Measurements from ENCODE around the gene SEPTIN10.

SEPTIN10 gene

DNA sequence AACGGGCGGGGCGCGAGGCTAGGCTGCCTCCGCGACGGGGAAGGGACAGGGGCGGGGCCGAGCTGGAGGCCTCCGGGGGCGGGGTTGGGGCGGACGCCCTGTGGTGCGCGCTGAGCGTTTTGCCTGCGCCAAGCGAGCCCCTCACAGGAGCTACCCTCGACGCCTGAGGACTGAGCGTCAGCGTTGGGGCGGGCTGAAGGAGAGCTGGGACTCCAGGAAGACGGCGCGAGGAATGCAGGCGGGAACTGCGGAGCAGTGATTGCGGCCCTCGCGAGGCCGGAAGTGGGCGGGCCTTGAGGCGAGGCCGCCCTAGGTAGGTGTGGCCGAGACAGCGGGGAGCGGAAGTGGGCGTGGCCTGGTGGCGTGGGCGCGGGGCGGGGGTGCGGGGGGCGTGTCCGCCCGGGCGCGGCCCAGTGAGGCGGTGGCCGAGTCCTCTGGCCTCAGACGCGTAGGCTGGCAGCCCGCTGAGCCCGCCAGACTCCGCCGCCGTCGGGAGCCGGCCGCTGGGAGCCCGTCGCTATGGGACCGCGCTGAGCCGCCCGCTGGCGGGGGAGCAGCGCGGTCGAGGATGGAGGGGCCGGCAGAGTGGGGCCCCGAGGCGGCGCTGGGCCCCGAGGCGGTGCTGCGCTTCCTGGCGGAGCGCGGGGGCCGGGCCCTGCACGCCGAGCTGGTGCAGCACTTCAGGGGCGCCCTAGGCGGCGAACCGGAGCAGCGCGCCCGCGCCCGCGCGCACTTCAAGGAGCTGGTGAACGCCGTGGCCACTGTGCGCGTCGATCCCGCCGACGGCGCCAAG, at the start of gene SEPTIN10, which contains the start of gene SOWAHC:
Gene SEPTIN10, minus strand, starts transcription at position 45 of the 793 bp plus-strand sequence. CDS start 139 bp downstream, outside the sequence.
Gene SOWAHC, plus strand, starts transcription at position 443 of the 793 bp plus-strand sequence. Its CDS starts 126 bp downstream, at position 569.
- peak; percentile 98 for DNase-seq (ENCODE audit: low read depth)
- peak within 1 kb of the TSS; percentile 61 for H3K4me3 ChIP-seq (ENCODE audit: control insufficient read depth, low read depth, low read length)
- TF ChIP-seq, protein P1, sequence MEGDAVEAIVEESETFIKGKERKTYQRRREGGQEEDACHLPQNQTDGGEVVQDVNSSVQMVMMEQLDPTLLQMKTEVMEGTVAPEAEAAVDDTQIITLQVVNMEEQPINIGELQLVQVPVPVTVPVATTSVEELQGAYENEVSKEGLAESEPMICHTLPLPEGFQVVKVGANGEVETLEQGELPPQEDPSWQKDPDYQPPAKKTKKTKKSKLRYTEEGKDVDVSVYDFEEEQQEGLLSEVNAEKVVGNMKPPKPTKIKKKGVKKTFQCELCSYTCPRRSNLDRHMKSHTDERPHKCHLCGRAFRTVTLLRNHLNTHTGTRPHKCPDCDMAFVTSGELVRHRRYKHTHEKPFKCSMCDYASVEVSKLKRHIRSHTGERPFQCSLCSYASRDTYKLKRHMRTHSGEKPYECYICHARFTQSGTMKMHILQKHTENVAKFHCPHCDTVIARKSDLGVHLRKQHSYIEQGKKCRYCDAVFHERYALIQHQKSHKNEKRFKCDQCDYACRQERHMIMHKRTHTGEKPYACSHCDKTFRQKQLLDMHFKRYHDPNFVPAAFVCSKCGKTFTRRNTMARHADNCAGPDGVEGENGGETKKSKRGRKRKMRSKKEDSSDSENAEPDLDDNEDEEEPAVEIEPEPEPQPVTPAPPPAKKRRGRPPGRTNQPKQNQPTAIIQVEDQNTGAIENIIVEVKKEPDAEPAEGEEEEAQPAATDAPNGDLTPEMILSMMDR (IDR thresholded peaks at IDR 0.05; ENCODE audit: control insufficient read depth, insufficient read depth, low read depth, low read length, missing control alignments), result no peak

DNA sequence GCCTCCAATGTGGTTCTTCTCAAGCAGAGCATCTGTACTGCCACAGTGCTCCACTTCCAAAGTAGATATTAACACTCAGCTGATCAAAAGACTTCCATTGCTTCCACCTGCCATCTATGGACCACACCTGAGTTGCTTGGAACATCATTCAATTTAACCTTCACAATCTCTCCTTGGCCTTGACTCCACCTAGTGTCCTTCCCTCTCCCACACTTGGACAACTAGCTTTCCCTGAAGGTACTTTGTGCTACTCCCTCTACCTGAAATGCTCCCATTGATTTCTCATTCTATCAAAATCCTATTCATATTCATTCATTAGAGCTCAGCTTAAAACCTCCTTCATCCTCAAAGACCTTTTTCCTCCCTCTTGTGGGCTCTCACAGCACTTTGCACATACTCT, 49.1 kb upstream of the SEPTIN10 start:
- no peak overlapping the region for H3K4me3 ChIP-seq (ENCODE audit: control insufficient read depth, low read depth, low read length)
- DNase-seq (ENCODE audit: low read depth), result no peak
- TF ChIP-seq, protein P1 (IDR thresholded peaks at IDR 0.05; ENCODE audit: control insufficient read depth, insufficient read depth, low read depth, low read length, missing control alignments), result peak; percentile 3

DNA sequence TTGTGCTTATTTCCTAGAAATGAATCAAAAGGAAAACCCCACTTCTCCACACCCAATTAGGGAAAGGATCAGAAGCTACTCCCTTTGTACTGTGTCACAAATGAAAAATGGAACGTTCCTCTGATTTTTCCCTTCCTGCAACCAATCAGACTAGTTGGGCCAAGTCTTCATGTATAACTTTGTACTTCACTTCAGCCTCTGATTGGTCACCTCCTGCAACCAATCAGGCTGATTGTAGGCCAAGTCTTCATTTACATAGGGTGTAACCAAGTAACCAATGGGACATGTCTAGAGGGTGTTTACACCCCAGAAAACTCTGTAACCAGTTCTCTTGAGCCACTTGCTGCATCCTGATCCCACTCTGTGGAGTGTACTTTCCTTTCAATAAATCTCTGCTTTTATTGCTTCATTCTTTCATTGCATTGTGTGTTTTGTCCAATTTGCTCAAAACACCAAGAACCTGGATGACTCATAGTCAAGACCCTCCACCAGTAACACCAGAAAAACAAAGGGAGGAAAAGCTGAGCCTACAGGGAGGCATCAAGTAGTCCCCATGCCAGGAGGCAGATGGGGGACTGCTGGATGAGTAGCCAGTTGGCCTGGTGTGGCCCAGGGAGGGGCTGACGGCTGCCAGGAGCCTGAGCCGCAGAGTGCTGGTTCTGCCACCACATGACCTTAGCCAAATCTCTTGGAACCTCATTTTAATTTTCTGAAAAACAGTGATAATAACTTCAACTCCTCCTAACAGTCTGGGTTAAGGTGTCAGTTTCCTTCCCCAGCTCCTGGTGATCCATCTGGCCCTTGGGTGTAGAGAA, 46.5 kb upstream of the SEPTIN10 start:
- TF ChIP-seq, protein P1 (IDR thresholded peaks at IDR 0.05; ENCODE audit: control insufficient read depth, insufficient read depth, low read depth, low read length, missing control alignments), result no peak
- no peak for DNase-seq (ENCODE audit: low read depth)
- H3K4me3 ChIP-seq (ENCODE audit: control insufficient read depth, low read depth, low read length), result no peak overlapping the region

DNA sequence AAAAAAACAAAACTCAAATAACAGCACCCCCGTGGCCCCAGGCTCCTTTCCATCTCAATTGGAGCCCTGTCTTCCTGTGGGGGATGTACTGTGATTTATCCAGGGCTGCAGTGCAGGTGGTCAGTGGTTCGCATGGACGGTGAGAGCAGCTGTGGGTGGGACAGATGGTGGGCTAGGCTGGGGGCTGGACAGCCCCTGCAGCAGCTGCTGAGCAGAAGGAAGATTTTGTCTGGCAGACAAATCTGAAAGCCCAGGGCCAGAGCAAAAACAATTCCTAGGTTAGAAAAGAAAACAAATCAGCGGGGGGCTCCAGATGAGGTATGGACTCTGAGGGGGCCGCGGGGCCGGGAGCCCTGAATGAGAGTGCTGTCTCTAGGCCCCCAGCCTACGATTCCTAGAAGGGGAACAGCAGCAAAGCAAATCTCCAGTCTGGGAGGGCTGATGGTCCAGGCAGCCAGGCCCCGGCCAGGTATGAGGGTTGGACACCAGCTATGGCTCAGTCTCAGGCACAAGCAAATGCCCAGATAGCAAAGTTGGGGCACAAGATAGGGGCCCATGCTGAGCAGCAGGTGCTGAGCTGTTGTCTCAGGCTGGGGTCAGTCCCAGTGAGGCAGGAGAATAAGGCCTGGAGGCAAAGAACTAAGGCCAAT, 45.8 kb upstream of the SEPTIN10 start:
- DNase-seq (ENCODE audit: low read depth), result no peak
- TF ChIP-seq, protein P1 (IDR thresholded peaks at IDR 0.05; ENCODE audit: control insufficient read depth, insufficient read depth, low read depth, low read length, missing control alignments), result no peak
- H3K4me3 ChIP-seq (ENCODE audit: control insufficient read depth, low read depth, low read length), result no peak overlapping the region

DNA sequence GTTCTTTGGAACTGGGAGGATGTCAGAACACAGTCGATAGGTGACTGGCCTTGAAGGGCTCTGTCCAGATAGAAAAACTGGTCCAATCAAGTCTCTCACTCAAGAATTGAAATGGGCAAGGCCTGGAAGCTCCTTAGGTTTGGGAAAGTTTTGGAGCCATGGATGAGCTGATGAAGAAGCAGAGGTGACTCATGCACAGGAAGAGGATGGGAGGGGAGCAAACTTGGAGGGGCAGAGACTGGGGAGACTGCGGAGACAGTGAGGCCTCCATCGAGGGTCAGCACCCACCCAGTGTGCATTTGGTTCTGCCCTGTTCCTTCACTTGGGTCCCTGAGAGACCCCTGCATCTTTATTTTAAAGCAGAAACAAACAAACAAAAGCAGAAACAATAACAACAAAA, 41.5 kb upstream of the SEPTIN10 start:
- no peak overlapping the region for H3K4me3 ChIP-seq (ENCODE audit: control insufficient read depth, low read depth, low read length)
- TF ChIP-seq, protein P1 (IDR thresholded peaks at IDR 0.05; ENCODE audit: control insufficient read depth, insufficient read depth, low read depth, low read length, missing control alignments), result no peak
- no peak for DNase-seq (ENCODE audit: low read depth)

DNA sequence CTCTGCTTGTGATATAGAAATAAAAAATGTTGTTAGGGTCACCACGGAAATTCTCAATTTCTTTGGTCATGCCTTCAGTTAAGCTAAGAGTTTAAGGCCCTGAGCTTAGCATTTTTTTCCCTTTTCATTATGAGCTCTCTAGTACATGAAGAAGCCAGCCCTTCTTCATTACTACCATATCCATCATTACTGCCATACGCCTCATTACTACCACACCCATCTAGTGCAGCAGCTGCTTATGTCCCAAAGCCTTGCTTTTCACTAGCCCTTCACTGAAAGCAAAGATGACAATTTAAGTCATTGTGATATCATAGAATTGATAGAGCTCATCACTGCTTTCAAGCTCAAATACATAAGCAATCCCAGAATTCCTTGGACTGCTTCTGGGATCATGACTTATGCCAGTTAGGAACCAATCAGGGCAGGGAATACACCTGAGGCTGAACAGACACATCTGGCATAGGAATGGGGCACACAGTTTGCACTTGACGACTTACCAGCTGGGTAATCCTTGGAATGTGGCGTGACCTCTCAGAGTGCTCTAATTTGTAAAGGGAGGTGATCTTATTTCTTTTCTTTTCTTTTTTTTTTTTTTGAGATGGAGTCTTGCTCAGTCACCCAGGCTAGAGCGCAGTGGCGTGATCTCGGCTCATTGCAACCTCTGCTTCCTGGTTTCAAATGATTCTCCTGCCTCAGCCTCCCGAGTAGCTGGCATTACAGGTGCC, 40.7 kb upstream of the SEPTIN10 start:
- H3K4me3 ChIP-seq (ENCODE audit: control insufficient read depth, low read depth, low read length), result no peak overlapping the region
- TF ChIP-seq, protein P1 (IDR thresholded peaks at IDR 0.05; ENCODE audit: control insufficient read depth, insufficient read depth, low read depth, low read length, missing control alignments), result no peak
- no peak for DNase-seq (ENCODE audit: low read depth)

Measured in AG09309 (cell line).